Kidney epithelial cell (primary cell): ENCODE results near the gene MYPOP. TPM values are rescaled to one million over a fixed set of nuclear protein-coding genes. Genes with fewer than 3 reads are reported as not detected.
A peak's percentile ranks its signal among the peaks of the same experiment; 100 is the strongest.

ENCODE experiments used
- DNase-seq: peaks from one replicate; pipeline ENCODE4 v3.0.0-alpha.2; 2010; ENCODE audit warnings: low read depth
- H3K27me3 ChIP-seq: 2 replicates; pipeline ENCODE4 v1.6.0; 2011; ENCODE audit warnings: low read length; ENCODE audit not compliant: control insufficient read depth, insufficient read depth
- H3K36me3 ChIP-seq: 2 replicates; pipeline ENCODE4 v1.5.1; 2011; ENCODE audit warnings: low read length; ENCODE audit not compliant: control insufficient read depth, insufficient read depth
- H3K4me3 ChIP-seq: 2 replicates; pipeline ENCODE4 v1.5.1; 2011; ENCODE audit warnings: low read depth, mild to moderate bottlenecking, control low read depth, low read length
- total RNA-seq: library from RNA; depleted of rRNA; stranded (reverse); fragments of >200 nt; gene quantifications from 2 replicates; pipeline ENCODE4 v1.2.3, GENCODE V29; 2015
- TF ChIP-seq, protein P1 (sequence below): IDR thresholded peaks from 2 replicates; pipeline ENCODE4 v1.5.1; 2011; ENCODE audit warnings: mild to moderate bottlenecking, moderate library complexity, low read length, control low read depth, inconsistent platforms; ENCODE audit not compliant: insufficient read depth, poor library complexity, severe bottlenecking

Gene MYPOP
- total RNA-seq, 1 donor from 2014 or later: 3.0 TPM

DNA sequence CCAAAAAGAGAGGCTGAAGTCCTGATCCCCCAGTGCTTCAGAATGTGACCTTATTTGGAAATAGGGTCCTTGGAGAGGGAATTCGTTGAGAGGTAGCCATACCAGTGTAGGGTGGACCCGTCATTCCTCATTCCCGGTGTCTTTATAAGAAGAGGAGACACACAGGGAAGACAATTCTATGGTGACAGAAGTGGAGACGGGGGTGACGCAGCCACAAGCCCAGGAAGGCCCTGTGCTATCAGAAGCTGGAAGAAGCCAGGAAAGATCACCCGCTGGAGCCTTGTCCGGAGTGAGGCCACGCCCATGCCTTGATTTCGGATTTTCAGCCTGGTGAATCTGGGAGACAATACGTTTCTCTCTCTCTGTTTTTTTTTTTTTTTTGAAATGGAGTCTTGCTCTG is 2.6 kb upstream of the MYPOP start:
- DNase-seq: no peak
- Histone ChIP-seq H3K4me3 (no peak overlapping the region), H3K27me3 (peaks cover under 1% of the 10 kb centered on the region), H3K36me3 (no peaks in the 10 kb centered on the region)
- TF ChIP-seq, protein P1, sequence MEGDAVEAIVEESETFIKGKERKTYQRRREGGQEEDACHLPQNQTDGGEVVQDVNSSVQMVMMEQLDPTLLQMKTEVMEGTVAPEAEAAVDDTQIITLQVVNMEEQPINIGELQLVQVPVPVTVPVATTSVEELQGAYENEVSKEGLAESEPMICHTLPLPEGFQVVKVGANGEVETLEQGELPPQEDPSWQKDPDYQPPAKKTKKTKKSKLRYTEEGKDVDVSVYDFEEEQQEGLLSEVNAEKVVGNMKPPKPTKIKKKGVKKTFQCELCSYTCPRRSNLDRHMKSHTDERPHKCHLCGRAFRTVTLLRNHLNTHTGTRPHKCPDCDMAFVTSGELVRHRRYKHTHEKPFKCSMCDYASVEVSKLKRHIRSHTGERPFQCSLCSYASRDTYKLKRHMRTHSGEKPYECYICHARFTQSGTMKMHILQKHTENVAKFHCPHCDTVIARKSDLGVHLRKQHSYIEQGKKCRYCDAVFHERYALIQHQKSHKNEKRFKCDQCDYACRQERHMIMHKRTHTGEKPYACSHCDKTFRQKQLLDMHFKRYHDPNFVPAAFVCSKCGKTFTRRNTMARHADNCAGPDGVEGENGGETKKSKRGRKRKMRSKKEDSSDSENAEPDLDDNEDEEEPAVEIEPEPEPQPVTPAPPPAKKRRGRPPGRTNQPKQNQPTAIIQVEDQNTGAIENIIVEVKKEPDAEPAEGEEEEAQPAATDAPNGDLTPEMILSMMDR: no peak

DNA sequence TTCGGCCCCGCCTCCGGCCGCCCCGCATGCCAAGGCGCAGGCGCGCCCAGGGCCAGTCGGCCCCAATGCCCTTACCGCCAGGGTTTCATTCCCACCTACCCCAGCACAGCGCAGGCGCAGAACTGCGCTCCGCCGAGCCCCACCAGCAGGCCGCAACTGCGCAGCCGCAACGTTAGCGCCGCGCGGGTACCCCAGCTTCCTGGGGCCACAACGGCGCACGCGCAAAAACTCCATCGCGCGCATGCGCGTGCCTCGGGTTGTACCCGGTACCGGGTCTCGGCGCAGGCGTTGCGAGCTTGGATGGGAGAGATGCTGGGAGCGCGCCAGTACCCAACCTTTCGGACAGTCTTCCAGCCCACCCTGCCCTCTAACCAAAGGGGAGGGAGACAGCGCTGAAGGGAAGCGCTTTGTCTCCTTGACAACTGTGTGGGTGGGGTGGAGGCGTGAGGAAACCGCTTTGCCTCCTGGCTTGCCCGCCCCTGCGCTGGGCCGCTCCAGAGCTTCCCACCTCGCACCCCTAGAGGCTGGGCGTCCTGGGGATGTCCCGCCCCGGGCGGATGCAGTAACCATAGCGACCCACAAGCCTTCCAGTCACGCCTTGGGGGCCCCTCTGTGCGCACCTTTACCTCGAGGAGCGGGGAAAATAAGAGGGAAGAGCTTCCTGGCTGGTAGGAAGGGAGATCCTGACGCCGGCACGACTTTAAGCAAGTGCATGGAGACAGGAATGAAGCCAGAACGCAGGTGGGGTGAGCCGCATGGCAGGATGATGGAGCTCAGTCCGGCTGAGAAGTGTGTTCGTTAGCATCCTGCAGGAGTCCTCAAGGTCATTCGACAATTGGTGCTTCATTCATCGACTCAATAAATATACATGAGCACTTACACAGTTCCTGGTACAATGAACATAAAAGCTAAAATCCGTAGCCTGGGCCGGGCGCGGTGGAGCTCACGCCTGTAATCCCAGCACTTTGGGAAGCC is 525 bp upstream of the MYPOP start:
- DNase-seq: peak; percentile 76
- TF ChIP-seq, protein P1: no peak
- Histone ChIP-seq H3K36me3 (peaks cover 1% of the 10 kb centered on the region), H3K4me3 (peak overlapping the region; percentile 76), H3K27me3 (no peaks in the 10 kb centered on the region)

DNA sequence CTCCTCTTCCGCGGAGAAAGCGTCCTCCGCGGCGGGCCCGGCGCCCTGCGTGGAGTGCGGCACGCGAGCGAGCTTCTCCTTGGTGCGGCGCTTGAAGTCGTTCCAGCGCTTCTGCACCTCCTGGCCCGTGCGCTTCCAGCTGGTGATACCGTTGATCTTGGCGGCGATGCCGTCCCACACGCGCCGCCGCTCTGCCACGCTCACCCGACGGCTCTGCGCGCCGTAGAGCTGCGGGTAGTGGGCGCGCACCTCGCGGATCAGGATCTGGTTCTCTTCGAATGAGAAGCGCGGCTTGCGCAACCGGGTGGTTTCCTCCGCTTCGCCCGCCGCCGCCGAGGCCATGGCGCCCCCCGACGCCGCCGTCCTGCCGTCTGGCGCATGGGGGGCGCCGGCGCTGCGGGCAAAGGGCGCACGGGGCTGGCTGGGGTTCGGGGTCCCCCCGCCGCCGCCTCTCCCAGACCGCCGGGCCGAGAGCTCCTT is 941 bp downstream of the MYPOP start:
- TF ChIP-seq, protein P1: no peak
- no peaks in the 10 kb centered on the region for H3K27me3 ChIP-seq
- H3K36me3 ChIP-seq: peaks cover 1% of the 10 kb centered on the region
- DNase-seq: no peak
- peak overlapping the region; percentile 76 for H3K4me3 ChIP-seq

DNA sequence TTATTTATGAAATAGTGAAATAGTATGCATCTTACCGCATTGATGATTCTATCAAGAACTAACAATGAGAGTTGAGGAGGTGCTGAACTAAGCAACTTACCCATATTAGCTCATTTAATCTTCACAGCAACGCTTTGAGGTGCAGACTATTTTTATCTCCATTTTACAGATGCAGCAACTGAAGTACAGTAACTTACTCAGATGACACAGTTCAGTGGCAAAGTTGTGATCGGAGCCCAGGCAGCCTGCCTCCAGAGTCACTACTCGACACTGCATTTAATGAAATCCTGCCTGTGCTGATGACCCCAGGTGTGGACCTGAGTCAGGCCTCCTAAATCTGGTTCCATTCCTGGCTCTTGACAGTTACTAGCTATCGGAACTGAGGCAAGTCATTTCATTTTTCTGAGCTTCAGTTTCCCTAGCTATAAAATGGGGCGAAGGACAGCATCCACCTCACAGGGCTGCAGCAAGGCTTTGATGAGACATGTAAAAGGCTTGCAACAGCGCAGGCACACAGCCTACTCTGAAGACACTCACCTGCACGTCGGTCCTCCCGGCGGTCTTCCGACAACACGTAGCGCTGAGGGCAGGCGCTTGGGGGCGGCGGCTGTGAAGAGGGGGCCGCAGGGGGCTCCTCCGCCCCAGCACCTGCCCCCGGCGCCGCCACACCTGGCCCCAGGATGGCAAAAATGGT is 1.5 kb downstream of the MYPOP start:
- peaks cover 1% of the 10 kb centered on the region for H3K36me3 ChIP-seq
- TF ChIP-seq, protein P1: no peak
- H3K27me3 ChIP-seq: no peaks in the 10 kb centered on the region
- H3K4me3 ChIP-seq: peak overlapping the region; percentile 76
- DNase-seq: no peak

DNA sequence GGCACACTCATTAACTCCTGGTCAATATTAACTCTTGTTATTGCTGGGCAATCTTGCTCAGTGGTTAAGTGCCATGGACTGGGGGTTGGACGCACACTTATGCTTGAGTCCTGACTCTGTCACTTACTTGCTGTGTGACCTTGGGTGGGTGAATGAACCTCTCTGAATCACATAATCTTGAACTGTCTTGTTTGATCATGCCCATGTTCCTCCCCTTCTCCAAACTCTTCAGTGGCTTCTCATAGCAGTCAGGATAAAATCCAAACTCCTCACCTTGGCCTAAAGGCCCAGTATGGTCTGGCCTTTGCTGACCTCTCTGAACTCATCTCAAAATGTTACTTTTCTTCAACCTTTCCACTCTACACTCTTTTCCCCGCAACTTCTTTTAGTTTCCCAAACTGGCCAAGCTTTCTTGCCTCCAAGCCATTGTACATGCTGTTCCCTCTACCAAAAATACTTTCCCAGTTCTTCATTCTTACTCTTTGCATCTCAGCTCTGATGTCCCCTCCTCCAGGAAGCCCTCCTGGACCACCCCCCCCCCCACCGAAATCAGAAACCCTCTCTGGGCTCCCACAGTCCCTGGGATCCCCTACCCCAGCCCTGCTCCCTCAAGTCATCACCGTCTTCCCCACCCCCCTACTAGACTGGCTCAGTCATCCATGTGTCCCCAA is 2.4 kb downstream of the MYPOP start:
- DNase-seq: no peak
- Histone ChIP-seq H3K4me3 (no peak overlapping the region), H3K27me3 (no peaks in the 10 kb centered on the region), H3K36me3 (peaks cover 1% of the 10 kb centered on the region)
- TF ChIP-seq, protein P1: no peak
